Stimulated activated CD4-positive, alpha-beta T cell treated with anti-CD3 and anti-CD28 coated beads, TNF-alpha, amount 100 ng/mL, for 4 hours (primary cell): ENCODE results near the gene PRSS33.
A peak's percentile ranks its signal among the peaks of the same experiment; 100 is the strongest.

Source experiments
- DNase-seq, 3 experiments: peaks; one replicate each; pipeline ENCODE4 v3.0.0-alpha.2; 2020; ENCODE audit warnings: low read depth in 3 of 3

PRSS33 gene

DNA sequence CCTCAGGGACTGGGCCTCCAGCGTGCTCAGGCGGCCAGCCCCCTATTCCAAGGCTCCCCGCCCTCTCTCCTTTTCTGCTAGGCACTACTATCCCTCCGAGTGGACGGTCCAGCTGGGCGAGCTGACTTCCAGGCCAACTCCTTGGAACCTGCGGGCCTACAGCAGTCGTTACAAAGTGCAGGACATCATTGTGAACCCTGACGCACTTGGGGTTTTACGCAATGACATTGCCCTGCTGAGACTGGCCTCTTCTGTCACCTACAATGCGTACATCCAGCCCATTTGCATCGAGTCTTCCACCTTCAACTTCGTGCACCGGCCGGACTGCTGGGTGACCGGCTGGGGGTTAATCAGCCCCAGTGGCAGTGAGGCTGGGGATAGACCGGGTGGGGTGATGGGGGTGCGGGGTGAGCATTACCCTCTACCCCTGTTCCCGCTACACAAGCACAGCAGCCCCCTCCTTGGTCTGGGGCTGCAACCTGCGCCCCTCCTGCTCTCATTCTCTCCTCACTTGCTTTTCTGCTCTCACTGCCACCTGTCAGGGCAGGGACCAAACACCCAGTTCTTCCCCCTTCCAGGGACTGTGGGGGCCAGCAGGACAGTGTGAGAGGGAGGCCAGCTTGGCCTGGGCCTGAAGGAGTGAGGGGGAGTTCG, 12.0 kb upstream of the PRSS33 start:
- DNase-seq = no peak

DNA sequence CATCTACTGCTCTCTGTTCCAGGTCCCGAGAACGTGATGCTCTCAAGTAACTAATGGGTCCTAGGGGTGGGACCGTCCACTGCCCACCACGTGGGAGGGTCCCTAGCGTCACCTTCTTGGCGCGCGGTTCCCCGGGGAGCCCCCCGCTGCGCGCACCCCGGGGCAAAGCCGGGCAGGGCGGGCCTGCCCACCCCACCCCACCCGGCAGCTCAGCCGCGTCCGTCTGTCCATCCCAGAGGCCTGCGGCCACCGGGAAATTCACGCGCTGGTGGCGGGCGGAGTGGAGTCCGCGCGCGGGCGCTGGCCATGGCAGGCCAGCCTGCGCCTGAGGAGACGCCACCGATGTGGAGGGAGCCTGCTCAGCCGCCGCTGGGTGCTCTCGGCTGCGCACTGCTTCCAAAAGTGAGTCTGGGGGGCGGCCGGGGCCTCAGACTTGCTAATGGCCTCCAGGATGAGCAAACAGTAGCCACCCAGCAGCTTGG, 11.4 kb upstream of the PRSS33 start:
- no peak for DNase-seq

DNA sequence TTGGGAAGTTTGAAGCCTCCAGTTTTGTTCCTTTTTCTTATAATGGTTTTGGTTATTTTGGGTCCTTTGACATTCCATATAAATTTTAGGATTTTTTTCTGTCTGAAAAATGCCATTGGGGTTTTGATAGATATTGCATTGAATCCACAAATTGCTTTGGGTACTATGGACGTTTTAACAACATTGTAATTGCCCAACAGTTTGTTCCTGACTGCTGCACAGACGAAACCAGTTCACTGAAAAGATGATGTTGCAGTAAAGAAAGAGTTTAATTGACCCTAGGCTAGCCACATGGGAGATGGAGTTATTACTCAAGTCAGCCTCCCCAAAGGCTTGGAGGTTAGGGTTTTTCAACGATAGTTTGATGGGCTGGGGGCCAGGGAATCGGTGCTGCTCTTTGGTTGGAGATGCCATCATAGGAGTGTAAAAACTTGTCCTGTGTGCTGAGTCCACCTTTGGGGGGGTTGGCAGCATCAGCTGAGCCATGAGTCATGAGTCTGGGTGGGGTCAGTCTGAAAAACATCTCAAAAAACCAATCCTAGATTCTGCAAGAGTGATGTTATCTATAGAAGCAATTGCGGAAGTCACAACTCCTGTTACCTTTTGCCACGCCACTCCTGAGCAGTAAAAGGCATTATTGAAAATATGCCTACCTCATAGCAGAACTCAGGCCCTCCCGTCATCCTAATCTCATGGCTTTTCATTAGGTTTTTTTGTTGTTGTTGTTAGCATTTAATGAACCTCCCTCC, 8.2 kb upstream of the PRSS33 start:
- no peak for DNase-seq

DNA sequence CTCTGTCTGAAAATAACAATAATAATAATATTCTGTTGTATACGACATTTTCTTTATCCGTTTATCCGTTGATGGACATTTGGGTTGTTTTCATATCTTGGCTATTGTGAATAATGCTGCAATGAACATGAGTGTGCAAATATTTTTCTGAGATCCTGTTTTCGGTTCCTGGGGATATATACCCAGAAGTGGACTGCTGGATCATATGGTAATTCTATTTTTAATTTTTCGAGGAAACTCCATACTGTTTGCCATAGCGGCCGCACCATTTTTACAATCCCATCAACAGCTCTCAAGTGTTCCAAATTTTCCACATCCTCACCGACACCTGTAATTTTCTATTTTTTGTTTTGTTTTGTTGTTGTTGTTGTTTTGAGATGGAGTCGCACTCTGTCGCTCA, 5.6 kb upstream of the PRSS33 start:
- no peak for DNase-seq

DNA sequence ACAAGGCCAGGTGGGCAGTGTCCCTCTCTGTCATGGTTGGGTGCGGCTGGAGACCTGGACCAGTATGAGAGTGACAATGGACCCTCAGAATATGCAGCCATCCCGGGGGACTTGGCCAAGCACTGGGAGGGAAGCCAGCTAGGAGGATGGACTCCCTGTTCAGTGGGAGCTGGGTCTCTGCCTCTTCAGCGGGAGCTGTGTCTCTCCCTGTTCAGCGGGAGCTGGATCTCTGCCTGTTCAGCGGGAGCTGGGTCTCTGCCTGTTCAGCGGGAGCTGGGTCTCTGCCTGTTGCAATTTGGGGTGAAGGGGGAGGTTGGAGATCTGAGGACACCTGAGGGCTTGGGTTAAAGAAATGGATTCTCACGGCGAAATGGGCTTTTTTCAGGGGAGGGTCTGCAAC, 3.8 kb upstream of the PRSS33 start:
- no peak for DNase-seq

DNA sequence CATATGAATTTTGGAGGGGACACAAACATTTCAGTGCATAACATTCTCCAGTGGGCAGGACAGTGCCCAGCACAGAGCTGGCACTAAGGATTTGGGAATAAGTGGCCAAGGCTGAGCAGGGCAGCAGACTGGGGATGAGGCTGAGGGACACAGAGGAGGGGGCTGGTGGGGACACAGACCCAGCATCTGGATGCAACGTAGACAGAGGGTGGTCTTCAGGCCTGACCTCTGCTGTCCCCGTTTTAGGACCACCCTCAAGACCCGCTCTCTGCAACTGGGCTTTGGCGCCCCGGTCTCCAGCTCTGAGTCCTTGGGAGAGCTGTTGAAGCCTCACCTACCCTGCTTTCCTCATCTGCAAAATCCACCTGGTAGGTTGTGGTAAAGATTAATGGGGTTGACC, 3.3 kb upstream of the PRSS33 start:
- no peak for DNase-seq

DNA sequence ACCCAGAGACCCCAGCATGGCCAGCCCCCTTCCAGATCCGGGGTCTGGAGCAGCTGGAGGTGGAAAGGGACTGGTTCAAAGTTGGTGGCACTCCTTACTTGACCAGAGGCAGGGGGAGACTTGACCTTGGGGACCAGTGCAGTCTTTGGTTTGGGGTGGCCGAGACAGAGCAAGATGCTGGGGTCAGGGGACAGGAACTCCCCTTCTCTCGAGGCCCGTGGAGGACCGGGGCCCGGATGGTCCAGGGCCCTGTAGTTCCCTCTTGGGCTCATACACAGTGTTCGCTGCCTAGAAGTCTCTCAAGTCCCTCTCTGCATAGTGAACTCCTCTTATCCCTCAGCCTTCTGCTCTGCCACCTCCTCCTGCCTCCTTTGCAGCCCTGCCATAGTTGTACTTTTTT, 601 bp upstream of the PRSS33 start:
- DNase-seq = no peak

DNA sequence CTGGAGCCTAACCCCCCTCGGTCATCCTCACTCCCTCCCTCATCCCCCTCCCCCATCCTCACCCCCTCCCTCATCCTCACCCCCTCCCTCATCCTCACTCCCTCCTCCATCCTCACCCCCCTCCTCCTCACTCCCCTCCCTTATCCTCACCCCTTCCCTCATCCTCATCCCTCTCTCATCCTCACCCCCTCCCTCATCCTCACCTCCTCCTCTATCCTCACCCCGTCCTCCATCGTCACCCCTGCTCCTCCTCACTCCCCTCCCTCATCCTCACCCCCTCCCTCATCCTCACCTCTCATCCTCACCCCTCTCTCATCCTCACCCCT, 571 bp downstream of the PRSS33 start:
- no peak for DNase-seq

DNA sequence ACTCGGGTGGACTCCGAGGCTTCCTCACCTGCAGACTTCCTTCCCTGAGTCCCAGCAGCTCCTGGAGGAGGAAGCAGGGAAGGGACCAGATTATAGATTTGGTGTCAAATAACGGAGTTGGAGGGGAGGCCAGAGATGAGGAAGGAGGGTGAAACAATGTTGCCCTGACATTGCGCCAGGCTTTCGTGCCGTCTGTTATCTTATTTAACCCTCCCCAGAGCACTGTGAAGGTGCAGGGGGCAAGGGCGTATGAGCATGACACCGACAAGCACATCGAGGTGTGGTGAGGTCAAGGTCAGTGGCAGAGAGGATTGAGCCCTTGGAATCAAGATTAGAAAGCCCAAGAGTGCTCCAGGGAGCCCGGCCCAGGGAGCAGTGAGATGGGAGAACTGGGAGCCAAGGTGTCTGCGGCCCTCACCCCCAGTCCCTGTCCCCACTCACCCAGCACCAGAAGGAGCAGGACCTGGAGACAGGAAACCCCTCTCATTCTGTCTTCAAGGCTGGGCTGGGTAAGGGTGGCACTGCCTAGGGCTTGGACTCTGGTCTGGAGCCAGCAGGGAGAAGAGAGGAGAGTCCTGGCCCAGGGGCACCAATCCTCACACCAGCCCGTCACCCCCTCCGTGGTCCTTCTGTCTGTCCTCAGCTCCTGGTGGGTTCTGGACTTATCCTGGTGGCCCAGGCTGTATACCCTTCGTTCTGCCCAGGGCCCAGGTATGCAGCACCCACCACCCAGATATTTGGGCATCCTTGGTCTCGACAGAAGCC, 1.1 kb downstream of the PRSS33 start:
- DNase-seq = no peak

DNA sequence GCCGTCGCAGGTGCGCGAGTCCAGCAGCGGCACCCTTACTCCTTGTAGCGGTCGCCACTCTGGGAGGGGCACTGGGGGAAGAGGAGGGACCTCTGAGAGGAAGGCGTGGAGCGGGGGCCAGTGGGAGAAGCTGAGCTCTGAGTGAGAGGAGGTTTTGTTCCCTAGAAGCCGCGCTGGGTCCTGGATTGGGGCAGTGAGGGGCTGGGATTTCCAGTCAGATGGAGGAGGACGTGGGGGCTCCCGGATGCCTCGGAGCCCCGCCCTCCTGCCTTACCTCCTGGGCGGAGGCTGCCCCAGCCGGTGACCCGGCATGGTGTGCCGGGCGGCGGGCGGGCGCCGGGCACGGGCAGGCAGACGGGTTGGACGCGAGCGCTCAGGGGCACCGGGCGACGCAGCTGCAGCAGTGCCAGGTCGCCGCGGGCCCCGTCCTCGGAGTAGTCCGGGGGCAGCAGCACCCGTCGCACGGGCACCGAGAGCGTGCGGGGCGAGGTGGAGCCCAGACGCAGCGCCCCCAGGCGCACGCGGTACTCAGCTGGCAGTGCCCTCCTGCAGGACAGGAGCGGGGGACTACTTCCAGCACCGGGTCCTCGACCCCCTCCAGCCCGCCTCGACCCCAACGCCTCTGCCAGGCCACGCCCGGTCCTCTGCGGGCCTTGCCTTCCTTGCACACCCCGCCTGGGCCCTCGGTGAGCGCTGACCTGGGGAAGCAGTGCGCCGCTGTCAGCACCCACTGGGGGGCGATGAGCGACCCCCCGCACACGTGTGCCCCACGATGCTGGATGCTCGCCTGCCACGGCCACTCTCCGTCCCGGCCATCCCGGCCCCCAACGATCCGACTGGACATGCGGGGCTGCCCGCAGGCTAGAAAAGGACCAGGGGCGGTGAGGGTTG, 2.0 kb downstream of the PRSS33 start:
- DNase-seq = peak in 2 of 3 experiments; percentile 15 to 33

DNA sequence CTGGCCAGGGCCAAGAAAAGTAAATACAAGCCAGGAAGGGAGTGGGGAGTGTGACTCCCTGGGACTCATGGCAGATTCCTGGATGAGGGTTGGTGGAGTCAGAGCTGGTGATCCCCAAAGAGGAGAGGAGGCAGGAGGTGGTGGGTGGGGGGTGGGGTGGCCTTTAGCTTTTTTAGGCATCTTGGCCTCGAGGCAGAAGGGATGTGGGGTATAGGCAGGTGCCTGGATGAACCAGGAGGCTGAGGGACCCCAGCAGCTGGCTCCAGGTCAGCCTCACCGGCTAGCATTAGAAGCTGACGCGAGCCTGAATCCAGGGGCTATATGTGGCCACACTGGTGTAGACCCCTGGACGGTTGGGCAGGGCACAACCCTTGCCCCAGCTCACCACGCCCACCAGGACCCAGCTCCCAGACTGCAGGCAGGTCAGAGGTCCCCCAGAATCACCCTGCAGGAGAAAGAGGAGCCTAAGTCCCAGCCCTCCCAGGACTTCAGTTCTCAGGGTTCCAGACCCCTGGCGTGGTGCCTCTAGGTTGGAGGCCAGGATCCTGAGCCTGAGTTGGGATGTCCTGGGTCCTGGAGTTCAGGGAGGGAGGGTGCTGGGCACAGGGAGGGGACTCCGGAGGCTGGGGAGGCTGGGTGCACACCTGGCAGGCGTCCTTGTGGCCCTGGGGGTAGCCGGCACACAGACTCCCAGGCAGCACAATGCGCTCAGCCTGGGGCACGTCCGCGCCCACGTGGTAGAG, 2.8 kb downstream of the PRSS33 start:
- no peak for DNase-seq

DNA sequence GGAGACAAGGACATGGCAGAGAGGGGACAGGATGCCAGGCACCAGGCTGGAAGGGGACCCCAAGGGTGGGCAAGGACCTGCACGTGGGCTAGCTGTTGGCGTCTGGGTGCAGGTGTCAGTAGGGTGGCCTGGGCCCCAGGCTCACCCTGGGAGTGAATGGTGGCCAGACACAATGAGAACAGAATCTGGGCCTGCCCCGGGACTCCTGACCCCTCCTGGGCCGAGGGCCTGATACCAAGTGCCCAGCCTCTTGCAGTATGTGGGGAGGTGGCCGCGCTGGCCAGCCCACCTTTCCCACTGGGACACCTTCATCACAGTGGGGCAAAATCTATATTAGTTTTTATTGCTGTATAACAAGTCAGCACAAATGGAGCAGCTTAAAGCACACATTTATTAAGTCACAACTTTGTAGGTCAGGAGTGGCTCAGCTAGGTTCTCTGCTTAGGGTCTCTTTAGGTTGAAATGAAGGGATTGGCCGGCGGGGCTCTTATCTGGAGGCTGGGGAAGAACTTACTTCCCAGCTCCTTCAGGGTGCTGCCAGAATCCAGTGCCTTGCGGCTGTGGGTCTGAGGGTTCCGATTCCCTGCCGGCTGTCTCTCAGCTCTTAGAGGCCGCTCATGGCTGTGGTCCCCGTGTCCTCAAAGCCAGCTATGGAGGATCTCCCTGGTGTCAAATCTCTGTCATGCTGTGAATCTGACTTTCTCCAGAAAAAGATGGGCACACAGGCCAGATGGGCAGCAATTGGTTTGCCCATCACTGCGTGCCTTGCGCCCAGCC, 3.6 kb downstream of the PRSS33 start:
- no peak for DNase-seq

DNA sequence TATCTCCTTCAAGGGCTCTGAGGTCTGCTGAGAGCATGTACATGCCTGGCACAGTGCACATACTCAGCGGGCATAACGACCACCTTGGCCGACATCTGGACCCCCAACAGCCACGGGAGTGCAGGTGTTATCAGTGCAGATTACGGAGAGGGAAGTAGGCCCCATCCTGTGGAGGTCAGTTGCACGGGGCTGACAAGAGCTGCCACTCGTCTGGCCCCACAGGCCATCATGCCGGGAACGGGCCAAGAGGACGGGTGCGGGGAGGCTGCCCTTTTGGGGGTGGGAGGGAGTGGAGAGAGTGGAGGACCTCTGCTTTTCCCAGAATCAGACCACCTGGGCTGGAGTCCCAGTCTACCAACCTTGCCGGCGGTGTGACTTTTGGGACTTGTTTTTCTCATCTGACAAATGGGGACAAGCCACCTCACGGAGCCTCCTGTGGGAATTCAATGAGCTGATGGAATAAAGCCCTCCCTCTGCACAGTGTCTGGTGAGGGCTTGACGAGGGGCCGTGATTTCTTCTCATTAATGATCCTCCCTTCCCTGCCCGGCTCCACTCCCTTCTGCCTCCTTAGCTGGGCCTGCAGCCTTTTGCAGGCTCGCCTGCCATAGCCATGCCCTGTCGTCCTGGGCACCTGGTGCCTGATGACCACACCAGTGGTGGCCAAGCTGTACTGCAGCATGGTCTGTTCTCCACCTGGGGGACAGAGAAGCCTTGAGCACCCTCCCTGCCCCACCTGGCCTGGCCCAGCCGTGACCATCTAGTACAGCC, 4.6 kb downstream of the PRSS33 start:
- DNase-seq = no peak

DNA sequence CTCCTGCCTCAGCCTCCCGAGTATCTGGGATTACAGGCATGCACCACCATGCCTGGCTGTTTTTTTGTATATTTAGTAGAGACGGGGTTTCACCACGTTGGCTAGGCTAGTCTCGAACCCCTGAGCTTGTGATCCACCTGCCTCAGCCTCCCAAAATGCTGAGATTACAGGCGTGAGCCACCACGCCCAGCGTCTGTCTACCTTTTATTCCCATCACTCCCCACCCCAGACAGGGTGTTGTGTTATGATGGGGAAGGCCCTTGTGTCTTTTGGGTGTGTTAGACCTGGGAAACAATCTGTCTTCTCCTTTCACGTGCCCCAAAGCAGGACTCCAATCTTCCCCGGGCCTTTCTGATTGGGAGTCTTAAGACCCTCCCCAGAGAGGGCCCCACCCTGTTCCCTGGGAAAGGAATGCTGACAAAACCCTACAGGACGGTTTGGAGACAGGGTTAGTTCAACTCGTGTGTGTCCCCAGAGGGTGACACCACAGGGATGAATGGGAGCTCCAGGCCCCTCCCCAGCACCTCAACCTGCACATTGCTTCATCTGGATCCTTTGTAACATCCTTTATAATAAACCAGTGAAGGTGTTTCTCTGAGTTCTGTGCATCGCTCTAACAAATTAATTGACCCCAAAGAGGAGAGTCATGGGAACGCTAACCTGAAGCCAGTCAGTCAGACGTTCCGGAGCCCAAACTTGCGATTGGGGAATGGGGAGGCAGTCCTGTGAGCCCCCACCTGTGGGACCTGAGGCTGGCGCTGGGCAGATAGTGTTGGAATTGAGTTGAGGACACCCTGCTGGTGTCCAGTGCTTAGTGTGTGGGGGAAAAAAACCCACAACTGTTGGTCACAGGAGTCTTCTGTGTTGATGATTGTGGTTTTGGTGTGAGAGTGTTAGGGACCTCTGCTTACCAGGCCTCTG, 7.1 kb downstream of the PRSS33 start:
- no peak for DNase-seq

DNA sequence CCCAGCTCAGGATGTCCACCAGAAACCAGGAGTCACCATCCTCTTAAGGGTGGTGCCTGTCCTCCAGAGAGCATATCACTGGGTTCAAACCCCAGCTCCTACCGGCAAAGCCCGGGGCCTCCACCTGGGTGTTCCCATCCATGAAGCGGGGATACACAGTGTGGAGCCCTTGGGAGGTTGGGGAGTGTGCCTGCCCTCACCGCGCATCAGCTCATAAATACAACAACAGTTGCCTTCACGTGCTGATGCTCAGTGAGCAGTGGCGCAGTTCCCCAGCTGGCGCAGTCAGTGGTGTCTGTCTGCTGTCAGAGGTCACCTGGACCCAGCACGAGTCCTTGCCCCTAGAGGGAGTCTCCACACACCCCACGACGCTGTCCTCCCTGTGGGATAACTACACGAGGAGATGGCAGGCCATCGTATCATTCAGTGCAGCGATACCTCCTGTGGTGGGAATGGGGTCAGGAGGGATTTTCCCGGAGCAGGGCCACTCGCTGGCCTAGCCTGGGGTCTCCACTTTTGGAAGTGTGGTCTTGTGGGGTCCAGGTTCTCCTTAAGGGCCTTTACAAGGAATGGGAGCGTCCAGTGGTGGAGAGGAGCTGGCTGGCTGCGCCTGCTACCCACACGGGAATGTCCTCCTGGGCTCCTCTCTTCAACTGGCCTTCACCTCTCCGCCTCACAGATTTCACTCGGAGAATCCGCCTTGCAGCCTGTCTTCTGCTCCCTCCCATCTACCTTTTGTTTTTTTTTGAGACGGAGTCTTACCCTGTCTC, 8.0 kb downstream of the PRSS33 start:
- no peak for DNase-seq

DNA sequence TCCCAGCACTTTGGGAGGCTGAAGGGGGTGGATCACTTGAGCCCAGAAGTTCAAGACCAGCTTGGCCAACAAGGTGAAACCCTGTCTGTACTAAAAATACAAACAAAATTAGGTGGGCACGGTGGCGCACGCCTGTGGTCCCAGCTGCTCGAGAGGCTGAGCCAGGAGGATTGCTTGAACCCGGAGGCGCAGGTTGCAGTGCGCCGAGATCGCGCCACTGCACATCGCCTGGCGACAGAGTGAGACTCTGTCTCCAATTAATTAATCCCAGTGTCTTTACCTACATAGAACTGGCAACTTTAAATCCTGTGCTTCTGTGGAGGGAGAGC, 8.8 kb downstream of the PRSS33 start:
- DNase-seq = no peak

DNA sequence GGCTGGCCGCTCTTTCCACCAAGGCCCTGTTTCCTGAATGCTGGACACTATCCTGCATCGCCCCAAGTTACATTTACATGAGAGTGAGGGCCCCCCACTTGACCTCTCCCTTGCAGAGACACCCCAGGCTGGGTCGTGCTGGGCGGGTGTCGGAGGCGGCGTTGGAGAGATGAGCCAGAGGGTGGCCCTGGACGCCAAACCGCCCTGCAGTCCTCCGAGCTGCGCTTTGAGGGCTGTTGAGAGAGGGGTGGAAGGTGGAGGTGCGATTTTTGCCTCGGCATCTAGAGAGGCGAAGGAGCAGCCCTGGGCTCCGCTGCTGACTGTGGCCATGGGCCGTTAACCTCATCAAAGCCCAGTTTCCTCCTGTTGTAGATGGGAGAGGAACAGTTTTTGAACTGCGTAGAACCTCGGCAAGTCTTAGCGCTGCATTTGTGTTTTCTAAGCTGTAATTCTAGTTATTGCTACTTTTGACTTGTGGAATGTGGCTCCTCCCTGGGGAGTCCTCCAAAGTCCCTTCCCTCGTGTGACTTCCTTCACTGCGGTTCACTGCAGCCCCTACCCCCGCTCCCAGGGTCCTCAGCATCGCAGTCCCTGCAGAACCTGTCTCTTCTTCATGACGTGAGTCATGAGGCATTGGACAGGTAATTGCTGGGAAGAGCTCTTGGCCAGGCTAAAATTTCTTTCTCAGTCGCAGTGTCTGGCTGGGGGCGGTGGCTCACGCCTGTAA, 9.3 kb downstream of the PRSS33 start:
- peak in 1 of 3 experiments; percentile 16 for DNase-seq
